Mesothelial cell of epicardium (in vitro differentiated cells): ENCODE results near the gene RPA3. TPM values are rescaled to one million over a fixed set of nuclear protein-coding genes. Genes with fewer than 3 reads are reported as not detected.

Experiments used
- DNase-seq, 2 experiments: peaks; one replicate each; pipeline ENCODE4 v3.0.0; 2021; ENCODE audit warnings: low spot score in 2 of 2; ENCODE audit not compliant: unreplicated experiment in 2 of 2
- H3K27ac Mint-ChIP-seq: 2 replicates; pipeline ENCODE4 v1.8.0; 2021; ENCODE audit warnings: mixed read lengths
- H3K27me3 Mint-ChIP-seq: 2 replicates; pipeline ENCODE4 v1.8.0; 2021; ENCODE audit warnings: low read depth, mixed read lengths
- H3K36me3 Mint-ChIP-seq: 2 replicates; pipeline ENCODE4 v1.8.0; 2021; ENCODE audit warnings: mixed read lengths
- H3K4me1 Mint-ChIP-seq: 2 replicates; pipeline ENCODE4 v1.8.0; 2021; ENCODE audit warnings: mixed read lengths
- H3K4me3 Mint-ChIP-seq: 2 replicates; pipeline ENCODE4 v1.8.0; 2021; ENCODE audit warnings: mild to moderate bottlenecking, moderate library complexity, mixed read lengths
- H3K9me3 Mint-ChIP-seq: 2 replicates; pipeline ENCODE4 v1.8.0; 2021; ENCODE audit warnings: mixed read lengths
- CTCF ChIP-seq: fragments of 200-600 bp; sonication (generic); IDR thresholded peaks from one replicate; pipeline ENCODE4 v1.5.0; 2021; ENCODE audit warnings: antibody characterized with exemption; ENCODE audit not compliant: unreplicated experiment
- total RNA-seq: library from RNA; stranded (reverse); gene quantifications from 3 replicates; pipeline ENCODE4 v1.2.1, GENCODE V29; 2021

Gene RPA3
- total RNA-seq, 1 donor from 2014 or later: 22.9 TPM

DNA sequence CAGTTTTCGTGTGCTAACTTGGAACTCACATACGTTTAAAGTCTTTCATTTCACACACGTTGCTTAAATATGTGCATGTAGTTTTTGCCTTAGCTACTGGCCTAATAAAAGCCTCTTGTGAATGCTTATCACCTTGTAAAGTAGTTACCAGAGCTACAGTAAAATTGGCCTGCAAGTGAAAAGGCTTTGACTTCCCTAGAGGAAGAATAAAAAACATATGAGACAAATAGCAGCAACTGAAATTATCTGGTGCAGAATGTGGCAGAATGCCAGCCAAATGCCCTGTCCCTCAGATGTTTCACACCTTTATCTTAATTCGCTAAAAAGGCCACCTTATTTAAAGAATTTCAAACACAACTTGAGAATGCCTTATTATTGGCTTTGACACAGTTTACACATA lies 28.1 kb upstream of the RPA3 start:
- DNase-seq: no peak
- H3K4me1 Mint-ChIP-seq: peaks cover 8% of the 10 kb centered on the region
- no peak for TF ChIP-seq CTCF
- H3K36me3 Mint-ChIP-seq: no peaks in the 10 kb centered on the region
- H3K9me3 Mint-ChIP-seq: no peaks in the 10 kb centered on the region
- H3K27ac Mint-ChIP-seq: no peak overlapping the region
- H3K27me3 Mint-ChIP-seq: no peaks in the 10 kb centered on the region
- H3K4me3 Mint-ChIP-seq: no peak overlapping the region

- H3K9me3 Mint-ChIP-seq: no peaks in the 10 kb centered on the region
- H3K4me3 Mint-ChIP-seq: no peak overlapping the region
- no peak for DNase-seq
- H3K27me3 Mint-ChIP-seq: no peaks in the 10 kb centered on the region
- no peak for TF ChIP-seq CTCF
- H3K27ac Mint-ChIP-seq: no peak overlapping the region
- H3K36me3 Mint-ChIP-seq: no peaks in the 10 kb centered on the region
- peaks cover 8% of the 10 kb centered on the region for H3K4me1 Mint-ChIP-seq
Observed at GRCh38 chr7:7745966-7746365, 27.6 kb upstream of the RPA3 start.

GRCh38 chr7:7745258-7745657 lies 26.9 kb upstream of the RPA3 start:
- no peaks in the 10 kb centered on the region for H3K9me3 Mint-ChIP-seq
- H3K4me1 Mint-ChIP-seq: peaks cover 8% of the 10 kb centered on the region
- no peak for DNase-seq
- H3K27me3 Mint-ChIP-seq: no peaks in the 10 kb centered on the region
- no peak for TF ChIP-seq CTCF
- H3K27ac Mint-ChIP-seq: no peak overlapping the region
- H3K36me3 Mint-ChIP-seq: no peaks in the 10 kb centered on the region
- no peak overlapping the region for H3K4me3 Mint-ChIP-seq

GRCh38 chr7:7742223-7742622 lies 23.8 kb upstream of the RPA3 start:
- Mint-ChIP-seq H3K36me3 (no peaks in the 10 kb centered on the region), H3K9me3 (no peaks in the 10 kb centered on the region), H3K27me3 (no peaks in the 10 kb centered on the region), H3K4me3 (no peak overlapping the region), H3K4me1 (peaks cover 15% of the 10 kb centered on the region), H3K27ac (no peak overlapping the region)
- TF ChIP-seq CTCF: no peak
- no peak for DNase-seq

GRCh38 chr7:7740037-7740355 lies 21.6 kb upstream of the RPA3 start:
- Mint-ChIP-seq H3K27ac (no peak overlapping the region), H3K27me3 (no peaks in the 10 kb centered on the region), H3K4me1 (peaks cover 7% of the 10 kb centered on the region)

More at GRCh38 chr7:7740037-7740355, 21.6 kb upstream of the RPA3 start:
- DNase-seq: no peak
- H3K4me3 Mint-ChIP-seq: no peak overlapping the region
- no peaks in the 10 kb centered on the region for H3K36me3 Mint-ChIP-seq
- H3K9me3 Mint-ChIP-seq: no peaks in the 10 kb centered on the region
- TF ChIP-seq CTCF: no peak
